ENCODE results near the gene MMP15. TPM values are rescaled to one million over a fixed set of nuclear protein-coding genes. Genes with fewer than 3 reads are reported as not detected.
A peak's percentile ranks its signal among the peaks of the same experiment; 100 is the strongest.

Gene MMP15
- total and polyA plus RNA-seq, 2 of the 13 experiments (the other 11 are each of a cell fraction or from before 2014, with no cell fraction given), result 35.2 to 44.9 TPM

GRCh38 chr16:58027161-58027915 is 1.8 kb downstream of the MMP15 start (continued):
- TF ChIP-seq RERE (CRISPR knock-in tag; IDR thresholded peaks at IDR 0.05; ENCODE audit: low read depth), result no peak
- TF ChIP-seq ZNF570 (CRISPR knock-in tag; IDR thresholded peaks at IDR 0.05; ENCODE audit: borderline replicate concordance), result no peak
- 0 out of 2 replicates have a peak, but pooled peaks have one; percentile 45 for TF ChIP-seq DNMT3B (CRISPR knock-in tag; conservative IDR thresholded peaks at IDR 0.05)
- TF ChIP-seq ZNF124 (CRISPR knock-in tag; IDR thresholded peaks at IDR 0.05), result 0 out of 2 replicates have a peak, but pooled peaks have one; percentile 20
- 0 out of 2 replicates have a peak, but pooled peaks have one; percentile 57 for TF ChIP-seq PHF21A (CRISPR knock-in tag; IDR thresholded peaks at IDR 0.05)
- no peak for TF ChIP-seq IKZF4 (CRISPR knock-in tag; IDR thresholded peaks at IDR 0.05; ENCODE audit: borderline replicate concordance, low read depth, not compliant biosample characterization)
- TF ChIP-seq KLF16 (CRISPR knock-in tag; IDR thresholded peaks at IDR 0.05), result 0 out of 4 replicates have a peak, but pooled peaks of 1 of the 2 experiments have one; percentile 12
- TF ChIP-seq PRDM15 (CRISPR knock-in tag; IDR thresholded peaks at IDR 0.05), result no peak
- 0 out of 2 replicates have a peak, but pooled peaks have one; percentile 14 for TF ChIP-seq NR2C2 (CRISPR knock-in tag; IDR thresholded peaks at IDR 0.05; ENCODE audit: borderline replicate concordance)
- peak; percentile 44; the same call in 1 of the 2 replicates for TF ChIP-seq ZNF766 (CRISPR knock-in tag; IDR thresholded peaks at IDR 0.05; ENCODE audit: borderline replicate concordance)
- TF ChIP-seq CREM (IDR thresholded peaks at IDR 0.05), result no peak
- no peak for TF ChIP-seq CREM (CRISPR knock-in tag; IDR thresholded peaks at IDR 0.05)
- no peak for TF ChIP-seq PAXIP1 (CRISPR knock-in tag; conservative IDR thresholded peaks at IDR 0.05)
- TF ChIP-seq HNRNPK (IDR thresholded peaks at IDR 0.05; ENCODE audit: low read depth, low read length, poor library complexity, severe bottlenecking), result no peak

Data from HepG2 (cell line).